Stromal cell of bone marrow (primary cell): ENCODE measurements around the gene GAA.
A peak's percentile ranks its signal among the peaks of the same experiment; 100 is the strongest.

Experiments
- DNase-seq: peaks from one replicate; pipeline ENCODE4 v3.0.0-alpha.2; 2012; ENCODE audit warnings: low read depth

The GAA gene

GRCh38 chr17:80101011-80101945, at the start of gene GAA:
GAA (plus strand) TSS chr17:80101581; CDS start chr17:80104587, 3,006 bp downstream.
- DNase-seq: peak; percentile 55

GRCh38 chr17:80051681-80052080, 49.7 kb upstream of the GAA start:
- DNase-seq: no peak

DNA sequence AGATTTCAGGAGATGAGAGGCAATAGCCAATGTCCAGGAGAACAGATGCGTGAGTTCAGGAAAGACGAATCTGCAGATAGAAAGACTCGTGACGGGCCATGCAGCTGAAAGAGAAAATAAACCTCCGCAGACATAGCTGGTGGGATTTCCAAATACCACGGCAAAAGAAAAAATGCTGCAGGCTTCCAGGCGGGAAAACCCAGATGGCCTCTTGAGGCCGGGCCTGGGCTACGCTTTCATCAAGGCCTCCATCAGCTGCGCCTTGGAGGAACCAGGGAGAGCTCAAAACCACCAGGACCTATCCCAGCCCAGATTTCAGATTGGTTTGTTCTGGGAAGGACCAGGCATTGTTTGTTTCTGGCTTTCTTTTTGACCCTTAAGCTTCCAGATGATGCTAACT, 48.3 kb upstream of the GAA start:
- DNase-seq: no peak

- no peak for DNase-seq
Observed at GRCh38 chr17:80055597-80055996, 45.8 kb upstream of the GAA start.

- no peak for DNase-seq
Observed at GRCh38 chr17:80058311-80058955, 42.9 kb upstream of the GAA start.

DNA sequence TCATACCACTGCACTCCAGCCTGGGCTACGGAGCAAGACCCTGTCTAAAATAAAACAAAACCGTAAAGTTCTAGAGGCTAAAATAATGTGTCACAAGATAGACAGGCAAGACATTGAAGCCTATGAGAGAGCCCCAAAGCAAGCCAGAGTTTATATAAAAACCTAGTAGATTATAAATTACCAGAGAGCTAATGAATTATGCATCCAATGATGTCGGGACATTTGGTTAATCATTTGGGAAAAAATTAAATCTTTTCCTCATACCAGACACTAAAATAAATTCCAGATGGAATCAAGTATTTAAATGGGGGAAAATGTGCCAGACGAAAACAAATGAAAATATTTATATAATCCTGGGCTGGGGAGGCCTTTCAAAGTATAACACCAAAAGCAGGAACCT, 40.7 kb upstream of the GAA start:
- DNase-seq: no peak

- DNase-seq: no peak
Observed at GRCh38 chr17:80061421-80061820, 40.0 kb upstream of the GAA start.

- no peak for DNase-seq
Observed at GRCh38 chr17:80063830-80064585, 37.4 kb upstream of the GAA start.

- no peak for DNase-seq
Observed at GRCh38 chr17:80064696-80065095, 36.7 kb upstream of the GAA start.

- DNase-seq: no peak
Observed at GRCh38 chr17:80065478-80066170, 35.8 kb upstream of the GAA start.

DNA sequence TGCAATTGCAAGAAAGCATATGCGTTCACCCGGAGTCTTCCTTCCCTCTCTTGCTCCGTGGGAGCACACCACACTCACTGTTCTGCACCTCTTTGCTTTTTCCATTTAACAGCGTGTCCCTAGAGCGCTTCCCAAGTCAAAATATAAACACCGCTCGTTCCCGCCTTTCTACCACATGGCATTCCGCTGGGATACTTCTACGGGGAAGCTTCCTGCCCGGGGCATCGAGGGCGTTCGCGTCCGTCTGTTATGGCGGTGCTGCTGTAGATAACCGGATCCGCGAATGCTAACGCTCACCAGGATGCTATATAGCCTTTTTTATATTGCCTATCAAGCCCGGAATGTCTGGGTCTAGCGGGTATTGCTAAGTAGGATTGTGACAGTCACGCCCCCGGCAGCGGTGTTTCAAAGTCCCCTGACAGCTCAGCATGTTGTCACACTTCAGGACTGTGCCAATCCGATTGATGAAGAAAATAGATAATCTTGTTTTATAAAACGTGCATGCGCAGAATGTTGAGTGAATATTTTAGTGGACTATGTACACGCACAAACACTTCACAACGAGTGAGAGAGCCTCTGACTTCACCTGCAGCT, 33.9 kb upstream of the GAA start:
- DNase-seq: no peak

DNA sequence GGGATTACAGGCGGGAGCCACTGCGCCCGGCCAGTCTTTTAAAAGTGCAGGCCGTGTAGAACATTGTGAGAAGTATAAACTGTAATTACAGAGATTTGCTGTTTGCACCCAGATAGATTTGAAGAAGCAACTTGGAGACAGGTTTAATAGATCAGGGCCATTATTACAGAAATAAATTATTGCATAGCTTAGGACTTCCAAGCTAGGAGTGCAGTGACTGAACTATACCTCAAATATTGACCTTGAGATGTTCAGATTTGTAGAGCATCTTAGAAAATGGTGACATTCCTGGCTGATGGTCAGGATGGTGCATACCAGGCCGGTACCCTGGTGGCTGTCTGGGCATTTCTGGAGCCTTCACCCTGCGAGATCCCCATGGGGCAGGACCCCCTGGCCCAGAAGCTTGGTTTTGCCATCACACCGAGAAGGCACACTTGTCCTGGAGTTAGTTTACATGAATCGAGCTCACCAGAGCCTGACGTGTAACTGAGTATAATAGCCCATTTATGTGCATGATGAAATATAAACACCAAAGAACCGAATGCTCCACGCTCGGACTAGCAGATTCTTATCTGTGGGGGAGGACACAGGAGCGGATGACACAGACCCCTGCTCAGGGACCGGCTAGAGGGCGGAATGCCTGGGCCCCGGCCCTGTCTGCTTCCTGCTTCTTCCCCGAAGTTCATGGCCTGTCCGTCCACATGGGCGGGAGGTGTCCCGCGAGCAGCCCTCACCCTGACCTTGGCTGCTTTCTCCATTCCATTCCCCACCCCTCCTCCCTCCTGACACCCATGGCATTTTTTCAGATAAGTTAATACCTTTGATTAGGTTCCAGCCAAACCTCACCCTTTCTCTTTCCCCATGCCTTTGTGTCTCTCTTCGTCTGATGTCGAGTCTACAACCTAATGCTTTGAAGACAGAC, 32.8 kb upstream of the GAA start:
- DNase-seq: peak; percentile 12

- no peak for DNase-seq
Observed at GRCh38 chr17:80070375-80071115, 30.8 kb upstream of the GAA start.

DNA sequence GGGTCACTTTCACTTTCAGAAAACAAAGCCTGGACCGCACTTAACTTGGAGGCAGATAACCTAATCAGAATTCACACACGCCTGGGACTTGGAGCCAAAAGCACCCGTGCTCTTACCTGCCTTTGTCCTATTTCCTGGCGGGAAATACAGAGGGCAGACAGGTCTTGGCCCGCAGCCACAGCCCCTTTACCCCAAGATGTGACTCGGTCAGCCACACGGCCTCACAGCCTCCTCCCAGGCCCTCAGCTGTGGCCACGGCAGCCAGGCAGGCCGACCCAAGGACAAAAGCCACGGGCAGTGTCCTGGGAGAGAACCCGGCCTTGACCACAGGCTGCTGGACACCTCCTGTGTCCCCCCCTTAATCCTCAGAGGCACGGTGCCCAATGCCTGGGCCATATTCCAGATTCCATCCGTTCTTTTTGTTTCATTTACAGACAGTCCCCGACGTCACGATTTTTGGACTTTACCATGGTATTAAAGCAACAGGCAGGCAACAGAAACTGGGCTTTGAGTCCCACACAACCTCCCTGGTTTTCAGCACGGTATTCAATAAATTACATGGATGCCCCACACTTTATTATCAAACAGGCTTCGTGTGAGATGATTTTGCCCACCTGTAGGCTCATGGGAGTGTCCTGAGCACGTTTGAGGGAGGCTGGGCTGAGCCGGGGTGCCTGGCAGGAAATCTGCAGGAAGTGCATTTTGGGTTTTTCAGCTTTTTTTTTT, 30.1 kb upstream of the GAA start:
- peak; percentile 45 for DNase-seq

DNA sequence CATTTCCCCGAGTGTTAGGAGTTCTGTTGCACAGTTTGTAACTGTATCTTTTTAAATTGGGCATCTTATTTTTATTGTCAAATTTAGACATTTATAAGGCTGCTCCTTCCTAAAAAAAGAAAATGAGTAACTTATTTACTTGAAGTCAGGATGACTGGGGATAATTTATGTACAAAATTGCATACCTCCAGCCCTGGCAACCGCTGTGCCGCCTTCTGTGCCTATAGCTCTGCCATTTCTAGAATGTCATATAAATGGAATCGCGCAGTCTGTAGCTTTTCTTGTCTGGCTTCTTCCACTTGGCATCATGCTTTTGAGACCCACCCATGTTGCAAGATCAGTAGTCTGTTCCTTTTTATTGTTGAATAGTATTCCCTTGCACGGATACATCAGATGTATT, 29.0 kb upstream of the GAA start:
- DNase-seq: no peak

DNA sequence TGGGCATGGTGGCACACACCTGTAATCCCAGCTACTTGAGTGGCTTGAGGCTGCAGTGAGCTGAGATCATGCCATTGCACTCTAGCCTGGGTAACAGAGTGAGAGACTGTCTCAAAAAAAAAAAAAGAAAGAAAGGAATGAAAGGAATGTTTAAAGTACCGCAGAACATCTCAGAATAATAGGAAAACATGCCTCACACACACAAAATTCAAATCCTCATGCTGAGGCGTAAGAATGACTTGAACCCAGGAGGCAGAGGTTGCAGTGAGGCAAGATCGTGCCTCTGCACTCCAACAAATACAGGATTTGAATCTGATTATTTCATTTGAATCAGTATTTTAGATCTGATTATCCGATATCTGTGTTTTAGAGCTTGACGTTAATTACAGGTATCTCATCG, 21.3 kb upstream of the GAA start:
- DNase-seq: no peak

DNA sequence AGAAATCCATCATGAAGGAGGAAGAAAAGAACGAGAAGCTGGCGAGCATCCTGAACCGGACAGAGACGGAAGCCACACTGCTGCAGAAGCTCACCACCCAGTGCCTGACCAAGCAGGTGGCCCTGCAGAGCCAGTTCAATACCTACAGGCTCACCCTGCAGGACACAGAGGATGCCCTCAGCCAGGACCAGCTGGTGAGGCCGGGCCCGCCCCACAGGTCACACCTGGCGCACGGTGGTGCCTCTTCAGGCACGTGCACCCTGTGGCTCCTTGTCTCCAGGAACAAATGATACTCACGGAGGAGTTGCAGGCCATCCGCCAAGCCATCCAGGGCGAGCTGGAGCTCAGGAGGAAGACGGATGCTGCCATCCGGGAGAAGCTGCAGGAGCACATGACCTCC, 19.8 kb upstream of the GAA start:
- DNase-seq: no peak

- peak; percentile 61 for DNase-seq
Observed at GRCh38 chr17:80082403-80083135, 18.8 kb upstream of the GAA start.
